ENCODE data around the gene PAM16.
"Not testable (repeated sequence)": the region's sequence is repeated elsewhere in the genome, so short reads cannot be mapped to it uniquely, and the experiment has no call there.

The PAM16 gene

GRCh38 chr16:4350365-4350786 lies 745 bp downstream of the PAM16 start:
- no peak for FAIRE-seq

- no peak for FAIRE-seq
These were observed 1.8 kb downstream of the PAM16 start for GRCh38 chr16:4349332-4349731.

GRCh38 chr16:4347765-4348509 lies 3.2 kb downstream of the PAM16 start:
- no peak for FAIRE-seq

GRCh38 chr16:4347010-4347409 lies 4.1 kb downstream of the PAM16 start:
- no peak for FAIRE-seq

GRCh38 chr16:4345836-4346781 lies 5.0 kb downstream of the PAM16 start:
- FAIRE-seq = no peak

GRCh38 chr16:4344983-4345835 lies 5.9 kb downstream of the PAM16 start:
- no peak for FAIRE-seq

GRCh38 chr16:4344300-4344982 lies 6.7 kb downstream of the PAM16 start:
- FAIRE-seq = not testable (repeated sequence)

GRCh38 chr16:4342866-4343744 lies 8.0 kb downstream of the PAM16 start:
- no peak for FAIRE-seq

GRCh38 chr16:4341250-4341649 lies 9.9 kb downstream of the PAM16 start:
- no peak for FAIRE-seq

- no peak for FAIRE-seq
These were observed 10.7 kb downstream of the PAM16 start for GRCh38 chr16:4340443-4340842.

- no peak for FAIRE-seq
These were observed 11.2 kb downstream of the PAM16 start for GRCh38 chr16:4339909-4340308.

GRCh38 chr16:4339455-4339854 lies 11.7 kb downstream of the PAM16 start:
- no peak for FAIRE-seq

- FAIRE-seq = no peak
These were observed 12.3 kb downstream of the PAM16 start for GRCh38 chr16:4338712-4339299.

- FAIRE-seq = no peak
These were observed 13.0 kb downstream of the PAM16 start for GRCh38 chr16:4338125-4338582.

- FAIRE-seq = no peak
These were observed 13.5 kb downstream of the PAM16 start for GRCh38 chr16:4337540-4338088.

GRCh38 chr16:4336701-4337539 lies 14.2 kb downstream of the PAM16 start:
- no peak for FAIRE-seq

GRCh38 chr16:4334724-4335495 lies 16.2 kb downstream of the PAM16 start:
- no peak for FAIRE-seq

GRCh38 chr16:4333714-4334113 lies 17.4 kb downstream of the PAM16 start:
- not testable (repeated sequence) for FAIRE-seq

- FAIRE-seq = no peak
These were observed 17.8 kb downstream of the PAM16 start for GRCh38 chr16:4333308-4333638.

All from A204.1 (cell line).